HG03460 (cell line): ENCODE data around the gene PHF21A.
"Not testable (repeated sequence)": the region's sequence is repeated elsewhere in the genome, so short reads cannot be mapped to it uniquely, and the experiment has no call there.

Source experiments
- ATAC-seq: cut with Tn5 transposase; IDR thresholded peaks from one replicate; pipeline ENCODE4 v1.9.1; 2021; ENCODE audit not compliant: unreplicated experiment

The PHF21A gene

DNA sequence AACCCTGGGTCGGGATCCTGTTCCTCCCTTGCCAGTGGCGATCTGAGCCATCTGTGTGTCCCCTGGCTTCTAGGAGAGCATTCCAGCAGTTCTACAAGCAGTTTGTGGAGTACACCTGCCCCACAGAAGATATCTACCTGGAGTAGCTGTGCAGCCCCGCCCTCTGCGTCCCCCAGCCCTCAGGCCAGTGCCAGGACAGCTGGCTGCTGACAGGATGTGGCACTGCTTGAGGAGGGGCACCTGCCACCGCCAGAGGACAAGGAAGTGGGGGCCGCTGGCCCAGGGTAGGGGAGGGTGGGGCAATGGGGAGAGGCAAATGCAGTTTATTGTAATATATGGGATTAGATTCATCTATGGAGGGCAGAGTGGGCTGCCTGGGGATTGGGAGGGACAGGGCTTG is 215.7 kb downstream of the PHF21A start:
- not testable (repeated sequence) for ATAC-seq

GRCh38 chr11:45905095-45905494 is 216.2 kb downstream of the PHF21A start:
- no peak for ATAC-seq

DNA sequence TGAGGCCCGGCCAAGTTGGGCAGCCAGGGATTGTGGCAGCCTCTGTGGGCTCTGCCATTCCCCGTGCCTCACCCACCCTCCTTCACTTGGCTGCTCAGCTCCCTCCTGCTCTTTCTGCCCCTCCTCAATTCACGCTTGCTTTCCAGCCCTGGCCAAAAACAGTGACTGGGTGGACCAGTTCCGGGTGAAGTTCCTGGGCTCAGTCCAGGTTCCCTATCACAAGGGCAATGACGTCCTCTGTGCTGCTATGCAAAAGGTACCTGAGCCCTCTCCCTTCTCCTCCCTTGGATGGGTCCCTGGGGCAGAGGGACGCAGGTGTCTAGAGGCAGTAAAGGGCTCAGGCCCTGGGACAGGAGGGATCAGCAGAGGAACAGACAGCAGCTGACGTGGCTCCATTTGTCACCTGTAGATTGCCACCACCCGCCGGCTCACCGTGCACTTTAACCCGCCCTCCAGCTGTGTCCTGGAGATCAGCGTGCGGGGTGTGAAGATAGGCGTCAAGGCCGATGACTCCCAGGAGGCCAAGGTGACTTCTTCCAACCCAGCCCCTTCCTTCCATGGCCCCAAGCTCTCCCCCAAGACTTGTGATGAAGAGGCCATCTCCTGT is 216.8 kb downstream of the PHF21A start:
- ATAC-seq = no peak

GRCh38 chr11:45902452-45903380 is 218.5 kb downstream of the PHF21A start:
- no peak for ATAC-seq

- ATAC-seq = no peak
These were observed 219.6 kb downstream of the PHF21A start for GRCh38 chr11:45901626-45902025.

GRCh38 chr11:45900916-45901617 is 220.2 kb downstream of the PHF21A start:
- no peak for ATAC-seq

GRCh38 chr11:45900175-45900800 is 221.0 kb downstream of the PHF21A start:
- not testable (repeated sequence) for ATAC-seq

- ATAC-seq = peak; percentile 67
These were observed 221.6 kb downstream of the PHF21A start for GRCh38 chr11:45899448-45900174.

- ATAC-seq = no peak
These were observed 222.2 kb downstream of the PHF21A start for GRCh38 chr11:45899086-45899447.

GRCh38 chr11:45897556-45897955 is 223.7 kb downstream of the PHF21A start:
- ATAC-seq = no peak

DNA sequence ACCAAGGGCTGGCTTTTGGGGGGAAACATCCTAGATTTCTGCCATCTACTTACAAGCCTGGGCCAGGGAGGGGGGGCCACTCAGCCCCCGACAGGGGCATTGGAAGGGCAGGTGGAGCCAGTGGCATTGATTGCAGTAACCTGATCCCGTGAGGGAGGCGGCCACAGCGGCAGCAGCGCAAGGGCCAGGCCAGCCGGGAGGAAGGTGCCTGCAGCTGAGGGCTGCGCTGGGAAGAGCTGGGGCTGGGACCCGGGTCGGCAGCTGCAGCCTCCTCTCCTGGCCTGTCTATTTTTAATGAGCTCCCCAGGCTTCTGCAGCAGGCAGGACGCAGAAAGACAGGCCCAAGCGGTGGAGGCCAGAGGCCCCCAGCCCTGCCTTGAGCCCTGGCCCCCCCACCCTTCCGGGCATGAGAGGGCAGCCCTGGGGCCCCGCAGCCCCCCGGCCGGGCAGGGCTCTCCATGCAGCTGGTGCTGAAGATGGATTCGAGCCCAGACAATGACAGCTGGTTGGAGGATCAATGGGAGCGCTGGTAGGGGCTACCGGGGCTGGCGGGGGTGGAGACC is 224.8 kb downstream of the PHF21A start:
- ATAC-seq = no peak

- ATAC-seq = no peak
These were observed 225.5 kb downstream of the PHF21A start for GRCh38 chr11:45895553-45896259.

- no peak for ATAC-seq
These were observed 226.6 kb downstream of the PHF21A start for GRCh38 chr11:45894555-45895247.

GRCh38 chr11:45892856-45893255 is 228.4 kb downstream of the PHF21A start:
- no peak for ATAC-seq

DNA sequence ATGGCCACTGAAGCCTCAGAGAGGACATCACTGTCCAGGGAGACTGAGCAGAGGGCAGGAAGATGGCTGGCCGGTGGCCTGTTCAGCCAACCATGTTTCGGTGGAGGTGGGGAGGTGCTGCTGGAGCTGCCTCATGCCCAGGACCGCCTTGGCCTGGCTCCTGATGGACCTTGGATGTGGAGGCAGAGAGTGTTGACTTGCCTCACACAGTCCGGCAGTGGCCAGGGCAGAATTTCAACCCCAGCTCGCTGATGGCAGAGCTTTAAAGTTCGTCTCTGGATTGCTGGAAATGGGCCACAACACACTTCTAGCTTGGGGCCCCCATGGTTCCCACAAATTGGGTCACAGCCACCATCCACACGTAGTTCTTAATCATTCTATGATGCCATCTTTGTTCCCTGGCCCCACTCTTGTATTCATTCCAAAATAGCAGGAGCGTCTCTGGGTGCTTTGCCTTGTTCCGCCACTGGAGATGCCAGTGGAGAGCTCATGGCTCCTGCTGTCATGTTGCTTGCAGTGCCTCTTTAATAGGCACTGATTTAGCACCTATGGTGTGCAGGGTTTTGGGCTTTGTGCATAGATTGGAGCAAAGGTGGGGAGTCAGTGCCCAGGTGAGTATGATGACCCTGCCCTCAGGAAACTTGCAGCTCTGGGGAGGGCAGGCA is 230.2 kb downstream of the PHF21A start:
- no peak for ATAC-seq

GRCh38 chr11:45889966-45890365 is 231.3 kb downstream of the PHF21A start:
- ATAC-seq = no peak

GRCh38 chr11:45889555-45889954 is 231.7 kb downstream of the PHF21A start:
- no peak for ATAC-seq

GRCh38 chr11:45887587-45887986 is 233.7 kb downstream of the PHF21A start:
- no peak for ATAC-seq
